Stimulated activated CD4-positive, alpha-beta T cell treated with anti-CD3 and anti-CD28 coated beads, Interleukin-4, amount 100 ng/mL, for 24 hours (primary cell): ENCODE results near the gene PLXNA4.
"Not testable (repeated sequence)": the region's sequence is repeated elsewhere in the genome, so short reads cannot be mapped to it uniquely, and the experiment has no call there.

Source experiments
- DNase-seq: peaks from one replicate; pipeline ENCODE4 v3.0.0-alpha.2; 2020

The PLXNA4 gene, protein sequence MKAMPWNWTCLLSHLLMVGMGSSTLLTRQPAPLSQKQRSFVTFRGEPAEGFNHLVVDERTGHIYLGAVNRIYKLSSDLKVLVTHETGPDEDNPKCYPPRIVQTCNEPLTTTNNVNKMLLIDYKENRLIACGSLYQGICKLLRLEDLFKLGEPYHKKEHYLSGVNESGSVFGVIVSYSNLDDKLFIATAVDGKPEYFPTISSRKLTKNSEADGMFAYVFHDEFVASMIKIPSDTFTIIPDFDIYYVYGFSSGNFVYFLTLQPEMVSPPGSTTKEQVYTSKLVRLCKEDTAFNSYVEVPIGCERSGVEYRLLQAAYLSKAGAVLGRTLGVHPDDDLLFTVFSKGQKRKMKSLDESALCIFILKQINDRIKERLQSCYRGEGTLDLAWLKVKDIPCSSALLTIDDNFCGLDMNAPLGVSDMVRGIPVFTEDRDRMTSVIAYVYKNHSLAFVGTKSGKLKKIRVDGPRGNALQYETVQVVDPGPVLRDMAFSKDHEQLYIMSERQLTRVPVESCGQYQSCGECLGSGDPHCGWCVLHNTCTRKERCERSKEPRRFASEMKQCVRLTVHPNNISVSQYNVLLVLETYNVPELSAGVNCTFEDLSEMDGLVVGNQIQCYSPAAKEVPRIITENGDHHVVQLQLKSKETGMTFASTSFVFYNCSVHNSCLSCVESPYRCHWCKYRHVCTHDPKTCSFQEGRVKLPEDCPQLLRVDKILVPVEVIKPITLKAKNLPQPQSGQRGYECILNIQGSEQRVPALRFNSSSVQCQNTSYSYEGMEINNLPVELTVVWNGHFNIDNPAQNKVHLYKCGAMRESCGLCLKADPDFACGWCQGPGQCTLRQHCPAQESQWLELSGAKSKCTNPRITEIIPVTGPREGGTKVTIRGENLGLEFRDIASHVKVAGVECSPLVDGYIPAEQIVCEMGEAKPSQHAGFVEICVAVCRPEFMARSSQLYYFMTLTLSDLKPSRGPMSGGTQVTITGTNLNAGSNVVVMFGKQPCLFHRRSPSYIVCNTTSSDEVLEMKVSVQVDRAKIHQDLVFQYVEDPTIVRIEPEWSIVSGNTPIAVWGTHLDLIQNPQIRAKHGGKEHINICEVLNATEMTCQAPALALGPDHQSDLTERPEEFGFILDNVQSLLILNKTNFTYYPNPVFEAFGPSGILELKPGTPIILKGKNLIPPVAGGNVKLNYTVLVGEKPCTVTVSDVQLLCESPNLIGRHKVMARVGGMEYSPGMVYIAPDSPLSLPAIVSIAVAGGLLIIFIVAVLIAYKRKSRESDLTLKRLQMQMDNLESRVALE (N-terminal part only)

DNA sequence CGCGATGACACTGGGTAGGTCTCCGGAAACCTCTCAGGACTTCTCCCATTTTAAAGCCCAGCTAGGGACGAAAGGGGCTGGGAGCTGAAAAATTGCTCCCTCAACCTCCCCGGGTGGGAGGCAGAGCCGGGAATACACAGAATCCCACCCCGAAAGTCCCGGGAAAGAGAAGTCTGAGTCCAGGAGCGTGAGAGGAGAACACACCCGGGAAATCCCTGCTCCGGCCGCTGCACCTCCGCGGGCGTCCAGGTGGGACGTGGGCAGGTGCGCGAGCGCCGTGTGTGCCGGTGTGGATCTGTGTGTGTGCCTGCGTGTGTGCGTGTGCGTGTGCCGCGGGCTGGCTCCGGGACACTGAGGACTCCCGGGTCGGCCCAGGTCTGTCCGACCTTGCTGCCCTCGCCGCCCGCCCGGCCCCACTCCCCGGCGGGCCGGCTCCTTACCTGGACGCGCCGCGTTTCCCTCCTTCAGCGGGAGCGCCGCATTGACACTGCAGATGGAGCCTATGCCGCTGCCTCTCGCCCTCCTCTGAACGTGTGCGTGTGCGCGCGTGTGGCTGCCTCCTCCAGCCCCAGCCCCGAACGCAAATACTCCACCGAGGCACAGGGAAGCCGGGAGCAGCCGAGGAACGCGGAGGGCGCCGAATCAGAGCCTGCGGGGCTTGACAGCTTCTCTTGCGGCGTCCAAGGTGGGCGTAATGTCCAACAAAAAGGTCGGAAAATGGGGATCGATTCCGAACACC, at the start of gene PLXNA4:
PLXNA4 (minus strand) TSS at position 489 of the 739 bp plus-strand sequence. CDS start 67,777 bp downstream, outside the sequence.
- DNase-seq = no peak

DNA sequence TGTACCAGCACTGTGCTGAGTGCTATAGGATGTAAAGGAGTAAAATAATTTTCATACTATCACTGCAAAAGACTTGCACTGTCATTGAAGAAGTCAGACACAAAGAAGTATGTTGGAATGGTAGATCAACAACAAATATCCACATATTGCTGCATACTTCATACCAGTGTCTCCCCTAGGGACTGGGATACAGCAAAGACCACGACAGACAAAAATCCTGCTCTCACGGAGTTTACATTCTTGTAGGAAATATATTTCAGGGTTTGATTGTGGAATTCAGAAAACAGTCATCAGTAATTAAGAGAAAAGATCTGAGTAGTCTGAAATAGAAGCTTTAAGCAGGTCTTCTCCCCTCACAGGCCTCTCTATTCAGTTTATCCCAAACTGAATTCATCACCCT, 49.4 kb upstream of the PLXNA4 start:
- no peak for DNase-seq

DNA sequence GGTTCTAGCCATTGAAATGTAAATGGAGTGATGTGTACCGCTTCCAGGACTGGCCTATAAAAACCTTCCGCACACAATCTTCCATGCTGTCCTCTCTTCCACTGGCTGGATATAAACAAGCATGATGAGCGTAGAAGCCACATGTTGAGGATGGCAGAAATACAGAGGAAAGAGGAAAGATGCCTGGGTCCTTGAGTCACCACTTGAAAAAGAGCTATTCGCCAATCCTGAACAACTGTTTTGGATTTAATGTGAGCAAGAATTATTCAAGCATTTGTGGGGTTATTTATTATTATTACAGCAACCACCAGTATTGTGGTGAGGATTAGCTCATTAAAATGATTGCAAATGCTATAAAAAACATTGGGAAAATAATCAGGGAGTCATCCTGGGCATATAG, 45.8 kb upstream of the PLXNA4 start:
- no peak for DNase-seq

DNA sequence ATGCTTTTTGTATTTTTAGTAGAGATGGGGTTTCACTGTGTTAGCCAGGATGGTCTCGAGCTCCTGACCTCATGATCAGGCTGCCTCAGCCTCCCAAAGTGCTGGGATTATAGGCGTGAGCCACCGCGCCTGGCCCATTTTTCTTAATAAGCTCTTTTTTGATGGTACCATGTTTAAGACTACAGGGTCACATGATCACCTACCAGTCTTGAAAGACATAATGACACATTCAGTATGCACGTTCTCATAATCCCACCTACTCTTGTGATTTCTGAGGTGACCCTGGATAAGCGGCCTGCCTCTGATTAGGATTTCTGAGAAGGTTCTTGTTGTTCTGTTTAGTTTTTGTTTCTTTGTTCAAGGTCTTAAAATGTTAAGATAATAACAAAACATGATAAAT, 43.7 kb upstream of the PLXNA4 start:
- DNase-seq = no peak

DNA sequence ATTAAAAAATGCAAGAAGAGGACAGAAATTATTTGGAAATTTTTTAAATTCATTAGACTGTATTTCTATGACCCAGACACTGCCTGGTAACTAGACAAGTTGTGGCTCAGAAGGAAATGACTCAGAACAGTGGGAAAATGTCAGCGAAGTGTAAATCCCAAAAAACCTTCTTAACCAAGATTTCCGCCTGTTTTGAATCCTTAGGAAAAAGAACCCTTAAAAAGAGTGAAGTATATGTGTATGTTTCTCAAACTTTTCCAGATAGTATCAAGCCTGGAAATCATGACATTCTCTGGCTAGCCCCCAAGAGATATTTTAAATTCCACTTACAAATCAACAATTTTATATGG, 42.7 kb upstream of the PLXNA4 start:
- no peak for DNase-seq

DNA sequence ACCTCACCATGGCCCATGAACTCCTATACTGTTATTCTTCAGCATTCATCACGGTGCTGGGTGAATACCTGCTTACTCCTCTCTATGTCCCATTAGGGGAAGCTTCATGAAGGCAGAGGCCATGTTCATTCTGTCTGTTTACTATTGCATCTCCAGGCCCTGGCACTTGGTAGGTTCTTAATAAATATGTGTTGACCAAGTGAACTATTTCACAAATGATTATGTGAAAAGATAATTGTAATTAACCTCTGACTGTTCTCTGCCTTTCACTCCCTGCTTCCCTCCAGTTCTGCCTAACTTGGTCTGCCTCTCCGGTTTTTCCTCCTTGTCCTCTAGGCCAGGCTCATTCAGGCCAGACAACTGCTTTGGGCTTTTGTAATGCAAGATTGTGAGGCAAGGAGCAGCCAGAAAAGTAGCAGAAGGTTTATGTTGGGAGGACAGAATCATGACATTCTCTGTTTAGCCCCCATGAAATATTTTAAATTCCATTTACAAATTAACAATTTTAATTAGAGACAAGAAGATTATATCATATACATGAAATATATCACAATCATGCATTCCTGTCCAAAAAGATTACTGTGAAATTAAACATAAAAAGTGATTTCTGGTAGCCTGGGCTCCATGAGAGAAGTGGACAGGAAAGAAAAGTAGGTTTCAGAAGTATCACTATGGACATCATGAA, 42.1 kb upstream of the PLXNA4 start:
- DNase-seq = no peak

DNA sequence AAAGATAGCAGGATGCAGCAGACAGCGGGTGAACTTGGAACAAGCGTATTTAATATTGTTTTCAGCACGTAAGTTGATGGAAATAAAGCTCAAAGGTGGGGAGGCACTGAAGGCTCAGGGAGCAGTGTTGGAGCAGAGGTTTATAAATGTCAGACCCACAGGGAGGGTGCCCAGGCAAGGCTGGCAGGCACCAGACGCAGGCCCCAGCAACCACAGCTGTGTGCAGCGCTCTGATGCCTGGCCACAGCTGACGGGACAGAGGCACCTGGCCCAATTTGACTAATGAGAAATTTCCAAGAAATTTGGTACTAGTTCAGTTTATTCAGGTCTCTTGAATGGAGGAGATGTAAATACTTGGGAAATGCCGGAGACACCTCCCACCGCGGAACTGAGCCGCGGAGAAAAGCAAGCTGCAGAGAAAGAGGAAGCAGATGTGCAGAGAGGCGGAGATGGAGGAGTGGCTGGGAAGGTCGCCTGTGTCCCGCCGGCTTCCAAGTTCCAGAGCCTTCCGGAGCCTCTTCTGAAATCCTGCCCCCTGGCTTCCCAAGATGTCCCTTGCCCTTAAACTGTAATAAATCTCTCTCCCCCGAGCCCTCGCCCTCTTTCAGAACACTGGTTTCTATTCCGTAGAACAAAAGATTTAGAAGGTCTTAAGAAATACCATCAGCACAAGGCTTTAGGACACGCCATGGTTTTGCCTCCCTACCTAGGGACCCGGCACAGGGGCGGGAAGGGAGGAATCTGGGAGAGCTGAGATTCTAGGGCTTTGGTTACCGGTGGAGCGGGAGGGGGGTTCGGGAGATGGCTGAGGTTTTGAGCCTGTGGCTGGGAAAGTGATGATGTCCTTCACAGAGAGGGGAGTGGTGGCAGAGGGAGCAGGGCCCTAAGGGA, 38.4 kb upstream of the PLXNA4 start:
- DNase-seq = no peak

DNA sequence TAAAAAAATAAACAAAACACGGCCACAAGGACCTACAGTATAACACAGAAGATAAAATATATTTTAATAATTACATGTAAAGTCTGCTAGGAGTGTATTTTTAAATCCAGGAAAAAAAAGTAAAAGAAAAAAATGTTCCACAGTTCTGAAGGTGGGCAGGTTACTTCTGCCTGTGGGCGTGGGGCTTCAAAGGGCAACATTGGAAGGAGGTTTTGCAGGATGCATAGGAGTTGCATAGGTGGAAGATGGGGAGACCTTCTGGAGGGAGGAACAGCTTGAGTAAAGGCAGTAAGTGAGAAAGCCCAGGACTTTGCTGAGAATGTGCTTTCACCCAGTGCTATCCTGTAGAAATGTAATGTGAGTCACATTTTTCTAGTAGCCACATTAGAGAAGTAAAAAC, 37.5 kb upstream of the PLXNA4 start:
- DNase-seq = no peak

DNA sequence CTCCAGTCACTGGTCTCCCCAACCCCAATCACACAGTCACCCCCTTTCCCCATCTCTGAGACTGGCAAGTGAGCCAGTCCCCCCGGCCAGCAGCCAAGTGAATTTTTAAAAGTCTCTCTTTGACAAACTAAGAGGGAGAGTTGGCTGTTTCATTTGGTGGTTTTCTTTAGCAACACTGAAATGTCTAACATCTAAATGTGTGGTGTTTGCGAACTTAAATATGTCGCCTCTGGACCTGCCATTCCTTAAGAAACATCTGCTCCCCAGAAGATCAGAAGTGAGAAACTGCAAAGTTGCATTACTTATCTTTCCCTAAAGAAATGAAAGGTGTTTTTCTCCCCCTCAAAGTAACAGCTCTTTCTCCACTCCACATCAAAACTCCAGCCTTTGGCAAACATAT, 34.7 kb upstream of the PLXNA4 start:
- DNase-seq = no peak

DNA sequence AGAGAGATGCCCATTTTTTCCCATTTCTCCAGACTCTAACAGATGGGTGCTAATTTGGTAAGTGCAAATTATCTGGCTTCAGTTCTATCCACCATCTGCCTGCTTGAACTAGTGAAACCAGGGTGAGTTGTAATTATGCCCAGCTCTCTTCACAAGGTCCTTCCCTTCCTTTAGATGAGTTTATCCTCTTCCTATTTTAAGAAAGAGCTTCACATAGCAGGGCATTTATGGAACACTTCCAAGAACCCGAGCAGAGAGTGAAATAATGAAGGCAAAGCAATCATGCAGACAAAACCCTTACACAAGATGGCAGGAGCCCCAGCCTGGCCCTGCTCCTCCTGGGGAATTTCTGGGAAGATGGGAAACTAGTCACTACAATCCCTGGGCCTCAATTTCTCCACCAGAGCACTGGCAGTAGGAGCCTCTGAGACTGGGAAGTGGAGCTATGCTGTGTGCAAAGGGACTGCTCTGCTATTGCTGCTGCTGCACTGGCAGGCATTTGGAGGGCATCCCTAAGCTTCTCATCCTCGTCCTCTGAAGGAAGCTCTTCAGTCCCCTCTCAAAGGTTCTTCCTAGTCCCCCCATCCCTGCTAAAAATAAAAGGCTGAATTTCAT, 33.7 kb upstream of the PLXNA4 start:
- no peak for DNase-seq

DNA sequence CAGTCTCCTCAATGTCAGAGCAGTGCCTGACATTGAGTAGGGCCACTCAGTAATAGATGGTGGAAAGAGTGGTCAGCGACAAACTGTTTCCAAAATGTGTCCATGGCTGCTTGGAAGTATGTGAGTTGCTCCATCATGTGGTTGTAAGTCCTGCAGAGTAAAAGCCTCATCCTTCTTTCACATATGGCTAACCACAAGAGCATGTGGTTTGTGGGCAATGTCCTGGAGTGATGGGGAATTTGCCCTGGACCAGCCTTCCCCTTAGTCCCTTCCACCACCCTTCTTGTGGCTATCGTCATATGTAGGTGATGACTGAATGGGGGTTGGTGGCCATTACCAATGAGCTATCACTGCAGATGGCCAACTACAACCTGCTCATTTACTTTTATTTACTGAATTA, 33.0 kb upstream of the PLXNA4 start:
- DNase-seq = no peak

DNA sequence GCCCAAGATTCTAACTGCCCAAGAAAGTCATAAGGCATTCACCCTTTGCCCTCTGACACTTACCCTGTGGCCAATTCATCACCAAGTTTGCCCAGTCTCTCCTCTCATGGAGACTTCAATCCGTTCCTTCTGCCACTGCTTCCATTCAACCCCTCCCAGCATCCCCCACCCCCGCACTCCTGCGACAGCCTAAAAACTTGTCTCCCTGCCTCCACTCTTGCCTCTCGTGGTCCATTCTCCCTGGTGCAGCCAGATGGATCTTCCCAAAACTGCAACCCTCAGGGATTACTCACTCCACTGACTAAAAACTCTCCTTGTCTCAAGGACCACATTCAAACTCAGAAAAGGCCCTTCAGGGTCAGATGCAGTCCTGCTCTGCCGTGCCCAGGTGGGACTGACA, 32.3 kb upstream of the PLXNA4 start:
- no peak for DNase-seq

DNA sequence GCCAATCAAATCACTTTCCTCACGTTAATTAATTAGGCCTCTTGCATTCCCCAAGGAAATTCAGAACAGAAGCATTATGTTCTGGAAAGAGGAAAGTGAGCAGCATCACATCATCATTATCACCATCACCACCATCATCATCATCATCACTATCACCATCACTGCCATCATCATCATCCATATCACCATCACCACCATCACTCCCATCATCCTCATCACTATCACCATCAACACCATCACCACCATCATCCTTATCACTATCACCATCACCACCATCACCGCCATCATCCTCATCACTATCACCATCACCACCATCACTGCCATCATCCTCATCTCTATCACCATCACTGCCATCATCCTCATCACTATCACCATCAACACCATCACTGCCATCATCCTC, 31.4 kb upstream of the PLXNA4 start:
- DNase-seq = no peak

DNA sequence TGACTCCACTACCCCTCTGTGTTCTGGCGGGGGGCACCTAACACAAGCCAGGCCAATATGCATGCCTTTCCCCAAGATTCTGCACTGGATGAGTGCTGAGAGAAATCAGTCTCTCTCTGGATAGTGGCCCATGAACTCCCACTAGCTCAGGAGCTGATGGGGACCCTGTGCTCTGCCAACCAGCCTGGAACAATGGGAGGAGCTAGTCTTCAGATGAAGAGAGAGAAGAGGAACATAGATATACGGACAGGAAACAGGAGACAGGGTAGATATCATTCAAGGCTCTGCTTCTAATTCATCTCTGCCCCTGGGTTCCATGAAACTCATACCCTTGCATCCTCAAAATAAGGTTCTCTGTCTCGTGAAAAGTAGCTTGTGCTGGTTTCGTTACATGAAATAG, 27.9 kb upstream of the PLXNA4 start:
- DNase-seq = no peak

DNA sequence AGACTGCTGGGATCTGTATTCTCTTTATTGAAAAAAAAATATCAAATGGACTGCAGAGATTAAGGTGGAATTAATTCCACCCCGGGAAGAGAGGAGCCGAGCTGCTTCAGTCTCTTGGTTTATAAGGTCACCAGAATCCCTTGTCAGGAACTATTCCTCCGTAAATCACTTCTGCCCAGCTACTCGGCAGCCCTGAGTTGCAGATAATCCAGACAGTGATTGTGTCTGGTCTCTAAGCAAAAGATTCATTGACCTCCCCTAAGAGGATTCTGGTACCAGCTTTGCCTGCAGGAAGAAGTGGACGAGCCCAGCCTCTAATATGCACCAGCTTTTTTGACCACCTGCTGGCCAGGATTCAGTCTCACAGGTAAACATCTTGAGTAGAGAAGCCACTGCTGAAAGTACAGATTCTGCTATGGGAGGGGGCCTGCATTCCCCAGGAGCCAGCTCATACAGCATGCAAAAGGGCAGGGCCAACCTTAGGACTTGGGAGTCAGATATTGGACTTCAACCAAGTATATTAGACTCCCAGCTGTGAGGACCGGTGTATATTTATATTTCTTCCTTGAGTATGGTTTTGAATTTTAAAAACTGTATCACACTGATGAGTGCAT, 27.1 kb upstream of the PLXNA4 start:
- no peak for DNase-seq

DNA sequence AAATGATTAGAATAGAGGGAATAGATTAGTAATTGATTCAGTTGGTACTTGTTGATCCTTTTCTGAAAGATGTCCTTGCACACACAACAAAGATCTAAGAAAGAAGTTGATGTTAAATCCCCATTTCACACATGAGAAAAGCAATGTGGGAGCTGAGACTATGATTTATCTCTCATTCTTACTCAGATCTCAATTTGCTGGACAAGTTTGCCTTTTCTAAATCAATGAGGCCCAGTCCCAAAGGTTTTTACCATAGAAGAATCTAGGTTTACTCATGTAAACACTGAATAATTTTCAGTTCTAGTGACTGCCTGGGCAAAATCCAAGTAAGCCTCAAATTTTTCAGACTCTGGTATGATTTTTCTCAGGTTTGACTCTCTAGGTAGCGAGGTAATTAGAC, 25.5 kb upstream of the PLXNA4 start:
- DNase-seq = no peak

DNA sequence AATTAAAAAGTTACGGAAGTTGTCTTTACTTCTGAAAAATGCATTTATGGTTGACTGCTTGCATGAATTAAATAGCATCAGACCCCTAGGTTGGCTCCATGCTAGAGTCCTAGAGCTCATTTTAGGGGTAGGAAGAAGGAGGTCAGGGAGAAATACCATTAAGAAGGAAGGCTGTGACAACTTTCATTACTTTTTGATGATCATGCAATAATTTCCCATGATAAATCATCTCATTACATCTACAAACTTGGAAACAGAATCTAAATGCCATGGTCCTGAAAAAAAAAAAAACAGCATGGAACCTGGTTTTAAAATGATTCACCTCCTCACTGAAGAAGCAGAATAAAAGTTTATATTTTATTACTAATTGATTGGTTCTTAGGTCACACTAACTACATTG, 20.3 kb upstream of the PLXNA4 start:
- no peak for DNase-seq

DNA sequence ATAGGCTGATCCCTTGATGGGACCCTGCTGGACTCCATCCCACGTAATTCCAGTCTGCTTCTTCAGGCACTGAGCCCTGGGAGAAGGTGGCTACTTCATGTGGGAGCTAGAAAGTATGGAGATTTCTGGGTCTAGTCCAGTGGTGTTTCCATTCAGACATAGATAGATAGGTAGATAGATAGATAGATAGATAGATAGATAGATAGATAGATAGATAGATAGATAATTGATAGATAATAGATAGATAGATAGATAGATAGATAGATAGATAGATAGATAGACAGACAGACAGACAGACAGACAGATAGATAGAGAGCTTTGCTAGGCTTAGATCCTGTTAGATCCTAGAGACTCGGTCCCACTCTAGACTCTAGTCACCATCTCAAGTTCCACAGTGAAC, 18.5 kb upstream of the PLXNA4 start:
- not testable (repeated sequence) for DNase-seq

DNA sequence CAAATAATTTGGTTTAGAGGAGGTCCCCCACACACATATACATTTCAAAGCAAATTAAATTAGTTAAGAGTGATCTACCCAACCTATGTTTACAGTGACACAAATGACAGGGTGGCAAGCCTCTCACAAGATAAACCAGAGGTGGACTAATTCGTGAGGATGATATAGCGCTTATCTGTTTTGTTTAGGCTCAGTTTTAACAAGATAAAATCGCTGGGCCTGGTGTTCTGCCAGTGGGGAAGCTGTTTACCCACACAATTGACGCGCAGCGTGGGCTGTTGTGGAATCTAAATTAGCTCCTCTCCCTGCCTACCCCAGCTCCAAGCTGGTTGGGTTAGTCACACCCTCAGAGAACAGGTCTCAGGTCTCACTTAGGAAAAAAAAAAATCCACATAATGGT, 16.7 kb upstream of the PLXNA4 start:
- no peak for DNase-seq
